GM12878 (cell line): ENCODE data around the gene SDK2. TPM values are rescaled to one million over a fixed set of nuclear protein-coding genes. Genes with fewer than 3 reads are reported as not detected.

ENCODE experiments used
- EZH2 ChIP-seq: IDR thresholded peaks from 2 replicates; pipeline ENCODE4 v1.6.1; 2012; ENCODE audit warnings: low read depth, mild to moderate bottlenecking, control low read depth, inconsistent platforms, low read length, borderline replicate concordance; ENCODE audit not compliant: control insufficient read depth
- IRF5 ChIP-seq: fragments of 450-650 bp; IDR thresholded peaks from 2 replicates; pipeline ENCODE4 v1.6.1; 2017; ENCODE audit warnings: borderline replicate concordance
- RB1 ChIP-seq: fragments of 450-650 bp; formaldehyde crosslinking; IDR thresholded peaks from 2 replicates; pipeline ENCODE4 v1.6.1; 2017; ENCODE audit warnings: mild to moderate bottlenecking, borderline replicate concordance
- TARDBP ChIP-seq: IDR thresholded peaks from 2 replicates; pipeline ENCODE4 v1.6.1; 2016; ENCODE audit warnings: borderline replicate concordance
- TBL1XR1 ChIP-seq: IDR thresholded peaks from 2 replicates; pipeline ENCODE4 v1.6.1; 2012; ENCODE audit warnings: low read depth, low read length, improper control_type of control experiment
- ZBTB4 ChIP-seq: fragments of 450-650 bp; formaldehyde crosslinking; IDR thresholded peaks from 2 replicates; pipeline ENCODE4 v1.4.0; 2022; ENCODE audit warnings: mild to moderate bottlenecking, moderate library complexity
- ZBTB40 ChIP-seq: fragments of 450-650 bp; IDR thresholded peaks from 2 replicates; pipeline ENCODE4 v1.6.1; 2016; ENCODE audit warnings: mild to moderate bottlenecking, moderate library complexity, borderline replicate concordance
- ZNF274 ChIP-seq: IDR thresholded peaks from one replicate; pipeline ENCODE4 v1.8.0; 2011; ENCODE audit not compliant: insufficient read length, insufficient read depth
- ZNF622 ChIP-seq: fragments of 450-650 bp; IDR thresholded peaks from 2 replicates; pipeline ENCODE4 v1.6.1; 2017; ENCODE audit warnings: mild to moderate bottlenecking, inconsistent platforms
- ZZZ3 ChIP-seq: IDR thresholded peaks from 2 replicates; pipeline ENCODE4 v1.6.1; 2011; ENCODE audit warnings: low read depth; ENCODE audit not compliant: control insufficient read depth, insufficient read length
- polyA plus RNA-seq, 11 experiments: library from polyadenylated mRNA; depleted of rRNA in 4 of 11; unstranded in 6 of 11; stranded (reverse) in 5 of 11; fragments of >200 nt; fragmentation: Nextera tagmentation in 4 of 11; fragmentation: Illumina TruSeq in 1 of 11; extraction: Ambion mirVana in 4 of 11; extraction: Trizol in 1 of 11; gene quantifications; 1 replicate in 1 of 11; 2 replicates in 10 of 11; pipeline versions ENCODE4 v1.2.1 to v1.2.3, GENCODE V29; 2011 to 2016; ENCODE audit warnings: inconsistent platforms in 2 of 11, missing spikeins in 2 of 11, low read depth in 1 of 11
- total RNA-seq, 4 experiments: library from RNA; depleted of rRNA in 3 of 4; stranded (reverse); fragments of >200 nt in 3 of 4; fragmentation: Illumina TruSeq in 1 of 4; extraction: Trizol in 1 of 4; gene quantifications; 2 replicates each; pipeline versions ENCODE4 v1.2.1 to v1.2.3, GENCODE V29; 2013 to 2021
- TF ChIP-seq, protein P1 (sequence below): fragments of 450-650 bp; IDR thresholded peaks from 2 replicates; pipeline ENCODE4 v1.6.1; 2017; ENCODE audit warnings: mild to moderate bottlenecking
- TF ChIP-seq, protein P2 (sequence below): IDR thresholded peaks from 2 replicates; pipeline ENCODE4 v1.6.1; 2012; ENCODE audit warnings: low read depth, low read length, improper control_type of control experiment
- TF ChIP-seq, protein P3 (sequence below): IDR thresholded peaks from 2 replicates; pipeline ENCODE4 v1.6.1; 2011; ENCODE audit warnings: borderline replicate concordance, low read depth, mild to moderate bottlenecking, moderate library complexity, low read length; ENCODE audit not compliant: insufficient read depth, poor library complexity, severe bottlenecking

Gene SDK2
- total and polyA plus RNA-seq, 10 of the 15 experiments (the other 5 are each of a cell fraction or from before 2014, with no cell fraction given) = 0.03 to 0.08 (median 0.03) TPM; not detected in 7

DNA sequence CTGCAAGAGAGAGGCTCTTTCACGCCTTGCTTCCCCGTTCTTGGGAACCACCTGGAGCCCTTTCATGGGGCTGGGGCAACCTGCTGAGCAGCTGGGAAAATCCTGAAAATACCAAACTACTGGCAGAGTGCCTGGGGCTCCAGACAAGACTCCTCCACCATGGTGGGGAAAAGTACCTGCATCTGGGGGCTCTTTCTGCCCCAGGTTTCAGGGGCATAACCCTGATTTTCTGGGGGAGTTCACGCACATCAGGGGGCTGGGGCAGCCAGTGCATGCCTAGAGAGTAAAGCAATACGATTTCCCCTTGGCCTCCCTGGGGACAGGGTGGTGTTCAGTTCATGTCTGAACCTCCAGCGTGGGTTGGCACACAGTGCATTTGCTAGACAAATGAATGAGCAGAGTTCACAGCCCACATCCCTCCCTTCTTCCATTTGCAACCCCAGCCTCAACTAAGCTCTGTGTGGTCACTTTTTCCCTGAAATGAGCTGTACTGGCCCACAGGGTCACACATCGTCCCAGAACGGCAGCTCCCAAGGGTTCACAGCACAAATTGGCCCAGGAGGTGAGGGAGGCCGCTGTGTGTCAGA lies 327.2 kb downstream of the SDK2 start (continued):
- TF ChIP-seq ZZZ3 (no peak), ZBTB40 (no peak), IRF5 (no peak), TBL1XR1 (no peak), EZH2 (no peak), ZBTB4 (CRISPR knock-in tag) (no peak), RB1 (no peak), ZNF622 (no peak), TARDBP (no peak), ZNF274 (no peak)
- TF ChIP-seq, protein P1, sequence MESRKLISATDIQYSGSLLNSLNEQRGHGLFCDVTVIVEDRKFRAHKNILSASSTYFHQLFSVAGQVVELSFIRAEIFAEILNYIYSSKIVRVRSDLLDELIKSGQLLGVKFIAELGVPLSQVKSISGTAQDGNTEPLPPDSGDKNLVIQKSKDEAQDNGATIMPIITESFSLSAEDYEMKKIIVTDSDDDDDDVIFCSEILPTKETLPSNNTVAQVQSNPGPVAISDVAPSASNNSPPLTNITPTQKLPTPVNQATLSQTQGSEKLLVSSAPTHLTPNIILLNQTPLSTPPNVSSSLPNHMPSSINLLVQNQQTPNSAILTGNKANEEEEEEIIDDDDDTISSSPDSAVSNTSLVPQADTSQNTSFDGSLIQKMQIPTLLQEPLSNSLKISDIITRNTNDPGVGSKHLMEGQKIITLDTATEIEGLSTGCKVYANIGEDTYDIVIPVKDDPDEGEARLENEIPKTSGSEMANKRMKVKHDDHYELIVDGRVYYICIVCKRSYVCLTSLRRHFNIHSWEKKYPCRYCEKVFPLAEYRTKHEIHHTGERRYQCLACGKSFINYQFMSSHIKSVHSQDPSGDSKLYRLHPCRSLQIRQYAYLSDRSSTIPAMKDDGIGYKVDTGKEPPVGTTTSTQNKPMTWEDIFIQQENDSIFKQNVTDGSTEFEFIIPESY = no peak
- TF ChIP-seq, protein P2, sequence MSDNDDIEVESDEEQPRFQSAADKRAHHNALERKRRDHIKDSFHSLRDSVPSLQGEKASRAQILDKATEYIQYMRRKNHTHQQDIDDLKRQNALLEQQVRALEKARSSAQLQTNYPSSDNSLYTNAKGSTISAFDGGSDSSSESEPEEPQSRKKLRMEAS = no peak
- TF ChIP-seq, protein P3, sequence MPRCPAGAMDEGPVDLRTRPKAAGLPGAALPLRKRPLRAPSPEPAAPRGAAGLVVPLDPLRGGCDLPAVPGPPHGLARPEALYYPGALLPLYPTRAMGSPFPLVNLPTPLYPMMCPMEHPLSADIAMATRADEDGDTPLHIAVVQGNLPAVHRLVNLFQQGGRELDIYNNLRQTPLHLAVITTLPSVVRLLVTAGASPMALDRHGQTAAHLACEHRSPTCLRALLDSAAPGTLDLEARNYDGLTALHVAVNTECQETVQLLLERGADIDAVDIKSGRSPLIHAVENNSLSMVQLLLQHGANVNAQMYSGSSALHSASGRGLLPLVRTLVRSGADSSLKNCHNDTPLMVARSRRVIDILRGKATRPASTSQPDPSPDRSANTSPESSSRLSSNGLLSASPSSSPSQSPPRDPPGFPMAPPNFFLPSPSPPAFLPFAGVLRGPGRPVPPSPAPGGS = no peak
